Lower lobe of right lung (tissue), 2 donors: Measurements from ENCODE around the gene POU6F1. TPM values are rescaled to one million over a fixed set of nuclear protein-coding genes. Genes with fewer than 3 reads are reported as not detected.

Source experiments
- ATAC-seq, 2 donors: fragments of 200-7000 bp; cut with Tn5 transposase; one replicate each; pipeline ENCODE4 v1.9.1; 2020 to 2022; ENCODE audit warnings: mild to moderate bottlenecking in 2 of 2, moderate library complexity in 2 of 2
- DNase-seq: peaks from one replicate; pipeline ENCODE4 v3.0.0-alpha.2; 2020
- H3K27ac ChIP-seq: fragments of 200-600 bp; one replicate; pipeline ENCODE4 v1.8.0; 2022
- H3K27me3 ChIP-seq: fragments of 200-600 bp; one replicate; pipeline ENCODE4 v1.8.0; 2022; ENCODE audit warnings: low read depth
- H3K36me3 ChIP-seq: fragments of 200-600 bp; one replicate; pipeline ENCODE4 v1.8.0; 2022; ENCODE audit warnings: mild to moderate bottlenecking
- H3K4me1 ChIP-seq: fragments of 200-600 bp; one replicate; pipeline ENCODE4 v1.8.0; 2022
- H3K4me3 ChIP-seq: fragments of 200-600 bp; one replicate; pipeline ENCODE4 v1.8.0; 2022; ENCODE audit warnings: mild to moderate bottlenecking
- H3K9me3 ChIP-seq: fragments of 200-600 bp; one replicate; pipeline ENCODE4 v1.8.0; 2022
- intact Hi-C: fragments of 100-400 bp; cut with DNase I; formaldehyde crosslinking; loops from one replicate; pipeline ENCODE4 v1.11.0; 2022
- total RNA-seq: library from RNA; stranded (reverse); fragmentation: NEBNext Ultra II Directional; extraction: Animal tissue kit (Norgen Biotek cat#: 25700); gene quantifications from one replicate; pipeline ENCODE4 v1.2.1, GENCODE V29; 2021
- TF ChIP-seq, protein P1 (sequence below): fragments of 200-600 bp; IDR thresholded peaks from one replicate; pipeline ENCODE4 v1.8.0; 2022; ENCODE audit warnings: antibody characterized with exemption, mild to moderate bottlenecking
- donor health status: DM: no; HTN: yes; CAD: no; lungs with severe emphysema.

The POU6F1 gene
- total RNA-seq, 1 donor from 2014 or later = 13.5 TPM

DNA sequence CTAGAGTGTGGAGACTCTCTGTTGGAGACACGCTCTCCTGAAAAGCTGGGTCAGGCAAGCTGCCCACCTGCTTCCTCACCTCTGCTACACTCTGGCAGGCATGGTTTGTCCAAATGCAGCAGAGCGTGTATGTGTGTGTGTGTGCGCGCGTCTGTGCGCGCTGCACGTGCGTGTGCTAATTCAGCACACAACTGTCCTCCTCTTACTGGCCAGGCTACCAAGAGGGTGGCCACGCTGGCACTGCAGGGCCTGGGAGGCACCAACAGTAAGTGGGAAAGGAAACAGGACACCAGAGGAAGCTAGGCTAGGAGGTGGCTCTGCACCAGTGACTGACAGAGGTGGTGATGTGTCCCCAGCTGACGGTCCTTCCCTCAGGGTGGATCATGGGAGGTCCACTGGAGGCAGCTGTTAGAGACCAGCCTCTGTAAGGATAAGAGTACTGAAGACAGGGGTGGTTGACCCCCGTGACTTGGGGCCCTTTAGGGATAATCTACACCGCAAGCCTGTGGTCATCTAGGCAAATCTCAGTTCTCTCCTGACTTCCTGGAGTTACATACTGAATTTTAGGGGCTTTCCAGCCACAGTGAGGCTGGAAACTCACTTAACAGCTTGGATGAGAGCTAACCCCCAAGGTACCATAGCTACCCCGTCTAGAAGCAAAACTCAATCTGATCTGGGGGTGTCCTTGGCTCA lies 29.4 kb downstream of the POU6F1 start:
- DNase-seq (no peak), ATAC-seq (peak; percentile 24 to 27)
- H3K4me1 ChIP-seq = no peaks in the 10 kb centered on the region
- H3K27ac ChIP-seq = no peak overlapping the region
- H3K9me3 ChIP-seq = no peaks in the 10 kb centered on the region
- H3K4me3 ChIP-seq = no peak overlapping the region
- TF ChIP-seq, protein P1, sequence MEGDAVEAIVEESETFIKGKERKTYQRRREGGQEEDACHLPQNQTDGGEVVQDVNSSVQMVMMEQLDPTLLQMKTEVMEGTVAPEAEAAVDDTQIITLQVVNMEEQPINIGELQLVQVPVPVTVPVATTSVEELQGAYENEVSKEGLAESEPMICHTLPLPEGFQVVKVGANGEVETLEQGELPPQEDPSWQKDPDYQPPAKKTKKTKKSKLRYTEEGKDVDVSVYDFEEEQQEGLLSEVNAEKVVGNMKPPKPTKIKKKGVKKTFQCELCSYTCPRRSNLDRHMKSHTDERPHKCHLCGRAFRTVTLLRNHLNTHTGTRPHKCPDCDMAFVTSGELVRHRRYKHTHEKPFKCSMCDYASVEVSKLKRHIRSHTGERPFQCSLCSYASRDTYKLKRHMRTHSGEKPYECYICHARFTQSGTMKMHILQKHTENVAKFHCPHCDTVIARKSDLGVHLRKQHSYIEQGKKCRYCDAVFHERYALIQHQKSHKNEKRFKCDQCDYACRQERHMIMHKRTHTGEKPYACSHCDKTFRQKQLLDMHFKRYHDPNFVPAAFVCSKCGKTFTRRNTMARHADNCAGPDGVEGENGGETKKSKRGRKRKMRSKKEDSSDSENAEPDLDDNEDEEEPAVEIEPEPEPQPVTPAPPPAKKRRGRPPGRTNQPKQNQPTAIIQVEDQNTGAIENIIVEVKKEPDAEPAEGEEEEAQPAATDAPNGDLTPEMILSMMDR = no peak
- H3K27me3 ChIP-seq = no peaks in the 10 kb centered on the region
- intact Hi-C loops = no loop called here
- H3K36me3 ChIP-seq = peaks cover 29% of the 10 kb centered on the region

DNA sequence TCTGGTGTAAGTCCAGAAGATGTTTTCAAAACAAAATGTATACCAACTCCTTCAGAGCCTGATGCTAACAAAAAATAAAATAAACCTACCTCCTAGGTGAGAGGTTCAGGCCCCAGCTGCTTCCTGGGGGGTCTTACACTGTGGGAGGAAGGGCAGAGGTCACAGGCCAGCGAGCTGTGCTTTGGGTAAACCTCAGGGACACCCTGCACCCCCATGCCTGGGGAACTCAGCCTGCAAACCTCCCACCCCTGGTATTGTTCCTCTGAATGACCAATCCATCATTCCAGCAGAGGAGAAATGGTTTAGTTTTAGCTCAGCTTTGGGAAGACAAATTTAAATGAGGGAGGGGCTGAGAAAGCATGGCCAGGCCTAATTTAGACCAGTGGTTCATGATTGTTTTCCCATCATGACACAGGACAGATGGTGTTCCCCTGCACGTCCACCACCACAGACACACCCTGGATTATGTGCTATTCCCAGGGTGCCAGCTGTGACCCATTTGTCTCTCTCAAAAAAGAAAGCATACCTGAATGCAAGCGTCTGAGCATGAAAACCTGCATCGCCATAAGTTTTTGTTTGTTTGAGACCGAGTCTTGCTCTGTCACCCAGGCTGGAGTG lies 30.4 kb downstream of the POU6F1 start:
- no peaks in the 10 kb centered on the region for H3K27me3 ChIP-seq
- H3K9me3 ChIP-seq = no peaks in the 10 kb centered on the region
- DNase-seq (no peak), ATAC-seq (no peak)
- H3K36me3 ChIP-seq = peaks cover 29% of the 10 kb centered on the region
- intact Hi-C loops = no loop called here
- H3K4me1 ChIP-seq = no peaks in the 10 kb centered on the region
- TF ChIP-seq, protein P1 = no peak
- no peak overlapping the region for H3K4me3 ChIP-seq
- no peak overlapping the region for H3K27ac ChIP-seq

DNA sequence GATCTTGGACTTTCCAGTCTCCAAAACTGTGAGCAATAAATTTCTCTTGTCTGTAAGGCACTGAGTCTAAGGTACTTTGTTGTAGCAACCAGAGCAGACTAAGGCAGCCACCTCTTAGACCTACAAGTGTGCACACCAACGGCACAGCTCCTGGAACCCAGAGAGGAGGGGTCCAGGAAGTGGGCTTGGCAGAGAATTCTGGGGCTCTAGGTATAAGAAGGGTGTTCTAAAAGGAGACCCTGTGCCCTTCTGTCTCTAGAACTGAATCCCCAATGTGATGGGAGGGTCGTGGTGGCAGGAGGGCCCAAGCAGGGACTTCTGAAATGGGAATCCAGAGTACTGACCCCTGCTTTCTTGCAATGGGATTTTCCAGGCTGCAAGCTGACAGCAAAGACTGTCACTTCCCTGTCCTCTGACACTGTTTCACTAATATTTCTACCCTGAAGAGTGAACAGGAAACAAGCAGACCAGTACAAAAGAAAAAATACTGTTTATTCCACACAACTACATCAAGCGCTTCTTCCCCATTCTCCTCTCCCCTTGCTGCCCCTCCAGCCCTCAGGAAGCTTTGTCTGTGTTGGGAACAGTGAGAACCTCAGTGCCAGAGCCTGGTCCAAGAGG lies 31.3 kb downstream of the POU6F1 start:
- Histone ChIP-seq H3K4me3 (no peak overlapping the region), H3K27ac (no peak overlapping the region), H3K9me3 (no peaks in the 10 kb centered on the region), H3K4me1 (no peaks in the 10 kb centered on the region), H3K36me3 (peaks cover 23% of the 10 kb centered on the region), H3K27me3 (no peaks in the 10 kb centered on the region)
- intact Hi-C loops = no loop called here
- ATAC-seq (no peak), DNase-seq (no peak)
- TF ChIP-seq, protein P1 = no peak

DNA sequence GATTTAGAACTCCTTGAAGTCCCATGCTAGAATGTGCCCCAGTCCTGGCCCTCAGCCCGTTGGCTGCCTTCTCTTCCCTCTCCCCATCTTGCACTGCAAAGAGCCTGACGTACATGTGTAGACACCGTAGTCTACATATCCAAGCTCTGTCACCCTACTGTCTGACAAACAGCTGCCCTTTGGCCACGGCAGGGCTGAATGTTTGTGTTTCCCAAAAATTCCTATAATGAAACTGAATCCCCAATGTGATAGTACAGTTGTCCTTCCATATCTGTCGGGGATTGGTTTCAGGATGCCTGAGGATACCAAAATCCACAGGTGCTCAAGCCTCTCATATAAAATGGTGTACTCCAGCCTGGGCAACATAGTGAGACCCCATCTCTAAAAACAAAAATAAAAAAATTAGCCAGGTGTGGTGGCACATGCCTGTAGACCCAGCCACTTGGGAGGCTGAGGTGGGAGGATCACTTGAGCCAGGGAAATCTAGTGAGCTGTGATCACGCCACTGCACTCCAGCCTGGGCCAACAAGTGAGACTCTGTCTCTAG lies 32.6 kb downstream of the POU6F1 start:
- no peaks in the 10 kb centered on the region for H3K4me1 ChIP-seq
- no peak overlapping the region for H3K27ac ChIP-seq
- H3K36me3 ChIP-seq = peaks cover 10% of the 10 kb centered on the region
- no peak overlapping the region for H3K4me3 ChIP-seq
- no peaks in the 10 kb centered on the region for H3K27me3 ChIP-seq
- H3K9me3 ChIP-seq = no peaks in the 10 kb centered on the region
- DNase-seq = no peak
- TF ChIP-seq, protein P1 = no peak
- intact Hi-C loops = no loop called here
- no peak for ATAC-seq

DNA sequence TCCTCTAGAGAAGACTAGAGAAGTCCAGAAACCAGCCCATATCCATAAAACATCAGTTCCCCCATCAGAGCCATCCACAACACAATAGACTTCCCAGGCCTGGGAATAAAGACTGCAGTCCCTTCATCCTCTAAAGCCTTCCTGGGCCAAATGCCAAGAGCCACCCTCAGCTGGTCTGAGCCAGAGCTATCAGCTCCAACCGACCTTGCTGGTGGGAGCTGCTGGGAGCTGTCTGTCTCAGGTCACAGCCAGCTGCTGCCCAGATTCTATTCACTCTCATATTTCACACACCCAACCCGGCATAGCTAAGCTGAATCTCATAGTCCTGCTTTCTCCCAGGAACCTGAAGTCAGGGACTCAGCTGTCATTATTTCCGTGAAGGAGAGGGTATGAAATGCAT lies 34.0 kb downstream of the POU6F1 start:
- intact Hi-C loops = no loop called here
- H3K27me3 ChIP-seq = no peaks in the 10 kb centered on the region
- H3K4me1 ChIP-seq = no peaks in the 10 kb centered on the region
- H3K36me3 ChIP-seq = no peaks in the 10 kb centered on the region
- H3K9me3 ChIP-seq = no peaks in the 10 kb centered on the region
- no peak overlapping the region for H3K4me3 ChIP-seq
- DNase-seq = no peak
- ATAC-seq = no peak
- no peak overlapping the region for H3K27ac ChIP-seq
- TF ChIP-seq, protein P1 = no peak
